HG02763 (cell line): ENCODE measurements around the gene CRACDL.

ENCODE experiments used
- ATAC-seq: cut with Tn5 transposase; IDR thresholded peaks from one replicate; pipeline ENCODE4 v1.9.1; 2021; ENCODE audit warnings: mild to moderate bottlenecking, moderate library complexity; ENCODE audit not compliant: unreplicated experiment

CRACDL gene

DNA sequence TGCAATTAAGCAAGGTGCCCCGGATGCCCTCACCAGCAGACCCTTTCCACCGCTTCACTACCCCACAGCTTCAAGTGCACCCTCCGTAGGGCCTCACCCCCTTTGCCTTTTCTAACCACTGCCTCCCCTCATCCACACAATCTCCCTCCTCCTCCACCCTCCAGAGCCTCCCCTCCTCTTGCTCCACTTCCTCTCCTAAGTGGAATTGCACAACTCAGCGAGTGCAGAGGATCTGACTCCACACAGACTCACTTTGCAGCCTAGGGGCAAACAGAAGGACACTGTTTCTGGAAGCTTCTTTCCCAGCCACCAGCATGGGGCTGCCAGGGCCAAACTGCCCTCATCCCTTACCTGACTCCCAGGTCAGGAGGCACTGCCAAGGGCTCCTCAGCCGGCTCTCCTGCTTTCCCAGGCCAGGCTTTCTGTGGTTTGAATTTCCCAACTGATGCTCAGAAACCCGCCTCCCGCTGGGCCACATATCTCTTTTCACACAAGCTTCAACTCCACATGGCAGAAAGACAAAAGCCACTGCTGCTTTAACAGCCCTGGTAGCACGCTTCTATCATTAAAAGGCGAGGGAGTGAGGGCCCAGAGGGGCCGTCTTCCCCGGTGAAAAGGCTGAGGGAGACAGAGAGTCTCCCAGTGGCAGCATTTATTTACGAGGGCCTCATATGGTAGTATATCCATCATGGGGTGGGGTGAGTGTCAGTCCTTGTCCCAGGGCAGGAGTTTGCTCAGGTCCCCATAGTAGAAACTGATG is 130.4 kb downstream of the CRACDL start:
- no peak for ATAC-seq

DNA sequence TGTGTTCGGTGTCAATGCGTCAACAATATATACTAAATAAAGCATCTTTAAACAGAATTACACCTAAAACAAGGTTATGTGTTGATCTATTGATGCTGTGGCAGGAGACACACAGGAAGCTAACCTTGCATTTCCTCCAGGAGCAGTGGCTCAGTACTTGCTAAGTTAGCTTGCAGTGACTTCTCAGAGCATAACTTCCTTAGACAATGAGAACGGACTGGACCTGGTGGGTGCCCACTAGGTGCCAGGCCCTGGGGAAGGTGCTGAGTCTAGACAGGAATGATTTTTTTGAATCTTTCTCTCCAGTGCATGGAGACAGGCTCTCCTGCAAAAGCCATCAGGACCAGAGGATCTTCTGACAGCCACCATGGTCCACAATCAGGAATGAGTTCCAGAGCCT is 131.3 kb downstream of the CRACDL start:
- no peak for ATAC-seq

DNA sequence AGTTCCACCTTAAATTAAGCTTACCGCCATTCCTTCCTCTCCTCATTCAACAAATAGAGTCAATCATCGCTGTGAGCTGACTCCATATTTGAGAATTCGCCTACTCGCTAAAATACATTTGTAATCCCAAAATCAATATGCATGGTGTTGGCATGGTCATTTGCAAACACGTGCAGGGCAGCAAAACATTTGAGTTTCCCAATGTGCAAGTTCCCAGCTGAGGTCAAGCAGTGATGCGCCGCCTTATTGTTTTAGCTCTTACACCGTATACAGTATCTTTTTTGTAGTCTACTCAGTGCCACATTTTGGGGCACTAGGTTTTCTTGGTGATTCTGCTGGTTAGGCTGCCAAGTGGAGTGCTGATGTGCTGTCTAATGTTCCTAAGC is 131.8 kb downstream of the CRACDL start:
- no peak for ATAC-seq

DNA sequence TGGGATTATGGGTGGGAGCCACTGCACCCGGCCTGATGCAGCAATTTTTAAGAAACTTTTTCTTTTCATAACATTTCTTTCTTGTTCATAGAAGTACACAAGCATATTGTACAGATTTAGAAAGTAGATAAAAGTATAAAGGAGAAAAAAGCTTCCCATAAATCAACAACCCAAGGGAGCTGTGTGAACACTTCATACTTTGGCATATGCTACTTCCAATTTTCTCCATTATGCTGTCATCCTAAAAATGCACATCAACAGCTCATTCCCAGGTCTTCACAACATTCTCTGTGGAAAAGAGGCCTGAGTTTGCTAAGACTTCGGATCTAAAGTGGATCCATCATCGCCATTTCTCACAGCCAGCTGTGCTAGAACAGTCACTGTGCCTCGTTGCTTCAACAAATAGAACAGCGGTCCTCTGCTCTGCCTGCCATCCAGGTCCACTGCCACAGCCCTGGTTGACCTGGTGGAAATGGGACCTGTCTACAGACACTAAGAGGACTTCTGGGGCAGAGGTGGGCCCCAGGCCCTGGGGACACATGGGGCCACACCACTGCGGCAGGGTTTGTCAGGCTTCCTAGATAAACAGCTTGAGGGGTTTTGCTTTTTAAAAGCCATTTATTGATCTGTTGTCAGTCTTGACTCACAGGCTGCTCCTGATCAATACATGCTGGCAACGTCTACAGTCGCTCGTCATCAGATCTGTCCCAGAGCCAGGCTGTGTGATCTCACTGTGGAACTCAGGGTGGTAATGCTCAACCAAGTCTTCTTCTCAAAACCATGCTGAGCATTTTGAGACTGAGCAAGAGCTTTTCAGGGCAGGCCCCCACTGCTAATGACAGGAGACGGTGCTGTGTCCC is 132.4 kb downstream of the CRACDL start:
- no peak for ATAC-seq

DNA sequence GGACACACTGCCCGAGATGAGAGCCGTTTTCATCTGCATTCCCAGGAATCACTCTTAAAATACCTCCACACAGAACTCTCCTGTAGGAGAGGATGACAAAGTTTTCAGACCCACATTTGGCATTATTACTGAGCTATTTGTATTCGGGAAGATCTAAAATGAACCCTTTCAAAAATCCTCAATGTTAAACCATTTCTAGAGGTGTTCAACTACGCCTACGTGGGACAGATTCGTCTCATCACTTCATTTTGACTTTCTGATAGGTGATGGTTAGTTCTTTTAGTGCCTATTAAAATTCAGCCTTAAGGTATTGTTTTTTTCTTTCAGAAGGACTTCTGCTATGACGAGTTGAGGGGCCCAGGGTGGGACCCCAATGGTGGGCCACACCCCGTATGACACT is 133.7 kb downstream of the CRACDL start:
- no peak for ATAC-seq

DNA sequence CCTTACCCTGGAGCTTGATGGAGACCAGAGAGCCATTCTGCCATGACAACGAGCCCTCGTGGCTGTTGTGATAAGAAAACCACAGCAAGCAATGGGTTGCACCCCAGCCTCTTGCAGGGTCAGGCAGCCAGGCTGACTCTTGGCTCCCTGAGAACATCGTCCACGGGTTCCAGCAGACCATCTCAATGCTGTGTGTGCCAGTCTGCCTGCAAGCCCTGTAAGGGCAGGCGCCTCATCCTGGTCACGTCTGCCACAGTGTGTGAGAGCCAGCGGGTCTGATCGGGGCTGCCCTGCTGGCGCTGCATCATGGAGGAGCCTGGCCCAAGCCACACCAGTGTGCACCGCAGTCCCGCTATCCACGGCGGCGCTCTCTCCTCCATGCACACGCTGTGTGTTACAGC is 134.1 kb downstream of the CRACDL start:
- ATAC-seq, result no peak

DNA sequence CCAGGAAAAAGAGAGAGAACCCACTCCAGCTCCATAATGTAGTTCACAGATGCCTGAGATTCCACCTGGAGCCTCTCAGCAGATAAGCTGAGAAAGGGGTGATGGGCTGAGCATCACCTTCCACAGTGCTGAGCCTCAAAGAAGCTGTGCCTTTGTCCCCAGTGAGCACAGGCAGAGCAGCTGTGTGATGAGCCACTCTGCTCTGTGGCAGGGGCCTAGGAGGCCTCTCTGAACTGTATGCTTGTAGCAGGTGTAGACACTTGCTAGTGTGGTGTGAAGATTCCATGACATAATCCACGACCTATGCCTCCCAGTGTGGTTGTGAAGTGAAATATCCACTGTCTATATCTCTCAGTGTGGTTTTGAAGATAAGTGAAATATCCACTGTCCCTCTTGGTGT is 134.7 kb downstream of the CRACDL start:
- ATAC-seq, result no peak

DNA sequence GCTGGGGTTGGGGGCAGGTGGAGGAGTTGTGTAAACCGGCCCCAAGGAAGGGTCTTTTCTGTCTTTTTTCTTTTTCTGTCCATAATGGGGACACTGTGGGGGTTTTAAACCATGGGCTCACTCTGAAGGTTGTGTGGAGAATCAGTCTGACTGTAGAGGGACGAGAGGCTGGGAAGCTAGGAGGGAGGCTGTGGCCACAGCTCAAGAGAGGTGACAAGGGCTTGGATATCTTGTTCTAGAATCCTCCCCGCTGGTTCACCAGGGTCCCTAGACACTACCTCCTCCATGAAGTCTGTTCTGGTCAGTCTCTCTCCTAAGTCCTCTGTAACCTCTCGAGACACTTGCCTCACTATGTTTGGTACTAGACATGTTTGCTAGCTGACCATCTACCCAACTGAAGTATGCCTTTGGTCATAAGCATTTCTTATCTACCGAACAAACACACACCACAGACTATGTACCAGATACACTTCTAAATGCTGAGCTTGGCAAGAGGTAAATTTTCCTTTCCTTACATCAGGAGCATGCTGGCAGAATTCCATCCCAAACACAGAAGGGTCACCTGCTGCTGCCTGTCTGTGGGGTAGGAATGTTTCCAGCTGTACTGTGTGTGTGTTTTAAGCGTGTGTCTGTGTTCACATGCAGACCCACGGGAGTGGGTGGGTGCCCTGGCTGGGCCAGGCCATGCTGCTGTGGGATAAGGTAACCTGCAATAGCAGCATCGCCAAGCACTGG is 135.5 kb downstream of the CRACDL start:
- no peak for ATAC-seq

DNA sequence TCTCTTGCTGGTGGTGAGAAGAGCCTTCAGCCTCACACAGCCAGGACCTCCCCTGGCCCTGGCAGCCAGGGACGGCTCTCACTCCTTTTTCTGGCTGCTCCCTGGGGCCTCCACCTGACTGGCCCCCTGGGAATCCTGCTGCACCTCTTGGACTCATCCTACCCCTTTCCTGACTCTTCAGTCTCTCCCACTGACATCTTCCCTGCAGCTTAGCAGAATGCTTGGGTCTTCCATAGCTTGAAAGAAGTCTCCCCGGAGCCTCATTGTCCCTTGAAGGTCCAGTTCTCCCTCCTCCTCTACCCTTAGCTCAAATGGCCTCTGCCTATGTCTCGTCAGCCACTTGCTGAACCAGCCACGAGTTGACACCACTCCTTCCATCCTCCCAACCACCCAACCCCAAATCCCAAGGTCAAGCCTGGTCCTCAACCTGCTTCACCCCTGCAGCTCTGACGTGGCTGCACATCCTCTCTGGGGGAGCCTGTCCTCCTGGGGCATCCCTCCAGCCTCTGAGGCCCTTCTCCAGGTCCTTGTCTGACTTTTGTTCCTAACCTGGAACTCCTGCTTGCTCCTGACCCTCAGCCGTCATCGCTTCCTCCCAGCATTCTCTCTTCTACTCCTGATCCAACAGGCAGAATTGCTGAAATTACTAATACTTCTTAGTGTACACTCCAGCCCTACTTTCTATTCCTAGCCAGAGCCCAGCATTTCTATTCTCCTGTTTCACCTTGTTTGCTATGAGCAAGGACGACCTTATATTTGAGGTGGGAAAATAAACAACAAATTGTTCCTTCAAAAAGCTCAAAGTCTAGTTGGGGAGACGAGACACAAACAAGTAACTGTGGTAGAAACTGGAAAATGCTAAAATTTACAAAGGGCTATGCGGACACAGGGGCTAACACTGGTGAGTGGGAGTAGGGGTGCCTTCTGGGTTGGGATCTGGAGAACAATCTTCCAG is 136.4 kb downstream of the CRACDL start:
- no peak for ATAC-seq

DNA sequence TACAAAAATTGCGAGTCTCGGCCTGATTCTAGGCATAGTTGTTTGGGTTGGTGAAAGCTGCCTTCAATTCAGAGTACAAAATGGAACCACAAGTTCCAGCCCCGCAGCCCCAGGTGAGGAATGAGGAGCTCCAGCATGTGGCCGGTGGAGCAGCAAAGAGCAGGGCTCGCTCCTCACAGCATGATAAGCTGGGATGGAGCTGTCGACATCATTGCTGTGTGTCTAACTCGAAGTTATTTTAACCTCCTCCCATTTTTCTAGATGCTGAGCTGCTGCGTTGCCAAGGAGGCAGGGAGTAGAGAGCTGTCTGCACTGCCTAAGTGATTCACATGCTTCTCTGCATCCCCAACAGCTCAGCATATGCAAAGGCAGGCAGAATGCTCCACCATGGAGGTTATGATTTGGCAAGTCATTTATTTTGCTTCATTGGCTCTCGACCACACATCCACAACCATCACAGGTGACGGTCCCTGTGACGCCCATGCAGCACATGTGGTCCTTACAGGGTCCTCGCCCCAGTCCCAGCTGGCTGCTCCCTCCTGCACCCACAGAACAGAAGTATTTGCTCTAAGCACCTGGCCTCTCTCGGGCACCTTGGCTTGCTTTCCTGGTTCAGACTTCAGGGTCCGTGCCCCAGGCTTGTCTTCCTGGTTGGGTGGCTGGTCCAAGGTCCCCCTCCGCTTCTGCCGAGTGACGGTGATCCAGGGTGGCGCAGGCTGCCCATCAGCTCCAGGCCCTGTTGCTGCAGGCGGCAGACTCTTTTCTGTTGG is 139.1 kb downstream of the CRACDL start:
- ATAC-seq, result no peak

DNA sequence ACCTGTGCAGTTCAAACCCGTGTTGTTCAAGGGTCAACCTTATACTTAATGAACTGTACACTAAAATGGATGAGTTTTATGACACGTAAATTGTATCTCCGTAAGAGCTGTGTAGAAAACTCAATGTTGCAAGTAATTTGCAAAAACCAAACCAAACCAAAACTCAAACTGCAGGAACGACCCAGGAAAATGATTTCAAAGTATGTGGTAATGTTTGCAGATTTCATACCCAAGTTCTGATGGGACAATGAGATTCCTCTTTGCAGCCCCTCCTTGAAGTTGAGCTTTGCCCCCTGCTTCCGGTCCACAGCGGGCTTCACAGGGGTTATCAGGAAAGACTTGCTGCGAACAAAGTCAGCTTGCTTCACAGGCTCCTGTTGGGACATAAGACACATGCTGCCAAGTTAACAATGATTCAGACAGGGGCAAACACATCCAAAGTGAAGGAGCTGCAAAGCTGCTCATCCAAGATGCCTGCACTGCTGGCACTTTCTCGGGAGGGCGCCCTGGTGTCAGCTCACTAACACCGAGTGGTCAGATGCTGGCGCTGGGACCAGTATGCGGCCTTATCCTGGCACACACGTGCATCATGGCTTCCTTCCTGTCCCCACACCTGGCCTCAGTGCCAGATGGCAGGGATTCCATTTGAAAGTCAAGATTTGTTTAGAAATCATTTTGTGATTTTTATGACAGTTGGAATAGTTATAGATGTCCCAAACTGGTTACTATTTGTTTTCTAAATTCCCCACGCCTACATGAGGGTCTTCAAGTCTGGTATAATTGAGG is 139.9 kb downstream of the CRACDL start:
- ATAC-seq, result no peak

DNA sequence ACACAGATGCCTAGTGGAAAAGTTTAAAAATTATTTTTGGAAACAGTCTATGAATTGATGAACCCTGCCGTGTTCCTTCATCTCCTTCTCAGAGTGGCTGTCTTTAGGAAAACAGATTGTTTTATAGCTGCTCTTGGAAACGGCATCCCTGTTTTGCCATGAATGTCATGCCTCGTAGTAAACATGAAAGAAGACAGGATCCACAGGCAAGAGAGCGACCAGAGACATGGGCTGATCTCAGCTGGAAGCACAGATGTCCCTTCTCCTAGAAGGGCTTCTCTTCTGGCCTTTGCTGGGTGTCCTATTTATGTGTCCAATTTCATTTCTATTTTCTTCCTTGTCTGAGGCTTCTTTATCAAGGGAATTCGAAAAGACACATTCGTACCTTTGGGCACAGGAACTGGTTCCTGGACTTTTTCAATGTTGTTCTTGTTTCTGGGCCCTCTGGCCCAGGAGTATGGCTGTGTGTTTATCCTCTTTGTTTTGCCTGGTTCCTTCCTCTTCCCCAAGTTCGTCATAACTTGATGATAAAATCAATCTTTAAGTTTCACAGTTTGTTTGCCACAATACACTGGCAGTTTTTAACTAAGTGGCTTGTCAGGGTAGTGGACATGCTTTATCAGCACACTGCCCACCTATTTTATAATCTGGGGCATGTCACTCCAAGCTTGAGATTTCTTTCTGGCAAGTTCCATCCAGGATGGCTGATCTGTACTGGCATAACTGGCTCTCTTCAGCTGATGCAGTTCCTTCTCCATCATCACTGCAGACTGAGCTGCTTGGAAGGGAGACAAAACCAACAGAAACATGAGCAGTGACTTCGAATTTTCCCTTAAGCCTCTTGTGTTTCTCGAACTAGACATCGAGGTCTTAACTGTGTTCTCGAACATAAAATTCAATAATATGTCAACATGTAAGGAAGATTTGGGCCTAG is 141.9 kb downstream of the CRACDL start:
- ATAC-seq, result no peak

DNA sequence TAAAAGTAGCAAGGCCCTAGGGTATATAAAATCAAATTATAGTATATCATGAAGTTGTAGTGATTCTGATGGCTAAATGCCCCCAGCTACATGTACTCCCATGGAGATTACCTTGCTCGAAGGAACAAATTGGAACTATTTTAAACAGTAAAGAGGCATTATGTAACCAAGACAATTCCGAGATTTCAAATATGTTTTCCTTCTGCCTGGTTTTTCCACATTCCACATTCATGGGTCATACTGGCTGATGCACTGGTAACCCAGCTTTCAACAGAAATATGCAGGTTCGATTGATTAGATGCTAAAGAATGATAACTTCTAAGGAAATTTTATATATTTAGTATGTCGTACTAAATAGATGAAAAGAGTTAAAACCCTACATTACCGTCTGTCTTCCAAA is 142.8 kb downstream of the CRACDL start:
- no peak for ATAC-seq

DNA sequence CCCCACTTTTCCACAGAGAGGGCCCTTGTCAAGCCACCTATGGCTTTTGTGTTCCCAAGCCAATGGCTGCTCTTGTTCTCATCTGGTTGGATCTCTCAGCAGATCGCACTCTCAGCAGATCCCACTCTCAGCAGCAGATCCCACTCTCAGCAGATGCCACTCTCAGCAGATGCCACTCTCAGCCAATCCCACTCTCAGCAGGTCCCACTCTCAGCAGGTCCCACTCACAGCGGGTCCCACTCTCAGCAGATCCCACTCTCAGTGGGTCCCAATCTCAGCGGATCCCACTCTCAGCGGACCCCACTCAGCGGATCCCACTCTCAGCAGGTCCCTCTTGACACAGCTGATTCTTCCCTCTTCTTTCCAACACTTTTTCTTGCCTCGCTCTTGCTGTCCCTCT is 145.8 kb downstream of the CRACDL start:
- ATAC-seq, result no peak

DNA sequence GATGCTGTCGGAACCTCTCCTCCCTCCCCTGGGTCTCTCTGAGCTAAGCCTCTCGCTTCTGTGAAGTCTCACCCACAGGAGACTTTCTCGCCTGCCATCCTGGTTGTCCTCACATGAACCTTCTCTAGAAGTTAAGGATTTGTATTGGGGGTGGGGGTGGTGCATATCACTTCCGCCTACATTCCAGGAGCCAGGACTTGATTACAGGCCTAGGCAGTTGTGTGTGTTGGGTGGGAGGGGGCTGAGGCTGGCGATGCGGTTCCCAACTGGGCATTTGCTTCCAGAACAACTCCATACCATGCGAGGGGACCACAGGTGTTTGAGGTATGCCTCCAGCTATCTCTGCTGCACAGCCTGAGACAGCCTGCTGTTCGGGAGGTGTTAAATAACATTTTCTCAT is 148.3 kb downstream of the CRACDL start:
- ATAC-seq, result no peak

DNA sequence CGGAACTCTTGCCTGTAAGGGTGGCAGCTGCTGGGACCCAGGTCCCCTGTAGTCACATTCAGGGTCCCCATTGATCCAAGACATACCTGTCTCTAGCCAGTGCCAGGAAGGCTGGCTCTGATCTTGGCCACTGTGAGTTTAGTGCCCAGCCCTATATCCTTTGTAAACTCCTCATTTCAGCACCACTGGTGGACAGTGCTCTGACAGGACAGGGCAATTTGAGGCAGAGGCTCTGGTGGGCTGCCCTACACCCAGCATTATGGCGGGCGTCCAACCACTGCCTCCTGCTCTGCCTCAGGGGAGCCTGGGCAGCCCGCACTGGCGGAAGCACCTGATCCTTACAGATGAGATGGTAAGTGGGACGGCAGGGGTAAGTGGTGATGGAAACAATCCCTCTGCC is 149.8 kb downstream of the CRACDL start:
- no peak for ATAC-seq

DNA sequence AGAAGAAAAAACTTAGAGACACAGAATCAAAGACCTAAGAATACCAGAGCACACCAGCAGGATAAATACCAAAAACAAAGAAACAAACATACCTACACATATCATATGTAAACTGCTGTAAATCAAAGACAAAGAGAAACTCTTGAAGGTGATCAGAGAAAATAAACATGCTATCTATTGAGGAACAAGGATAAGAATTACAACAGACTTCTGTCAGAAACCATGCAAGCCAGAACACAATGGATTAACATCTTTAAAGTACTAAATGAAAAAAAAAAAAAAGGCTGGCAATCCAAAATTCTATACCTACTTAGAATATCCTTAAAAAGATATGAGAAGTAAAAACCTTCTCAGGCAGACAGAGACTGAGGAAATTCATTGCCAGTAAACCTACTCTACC is 153.5 kb downstream of the CRACDL start:
- ATAC-seq, result no peak

DNA sequence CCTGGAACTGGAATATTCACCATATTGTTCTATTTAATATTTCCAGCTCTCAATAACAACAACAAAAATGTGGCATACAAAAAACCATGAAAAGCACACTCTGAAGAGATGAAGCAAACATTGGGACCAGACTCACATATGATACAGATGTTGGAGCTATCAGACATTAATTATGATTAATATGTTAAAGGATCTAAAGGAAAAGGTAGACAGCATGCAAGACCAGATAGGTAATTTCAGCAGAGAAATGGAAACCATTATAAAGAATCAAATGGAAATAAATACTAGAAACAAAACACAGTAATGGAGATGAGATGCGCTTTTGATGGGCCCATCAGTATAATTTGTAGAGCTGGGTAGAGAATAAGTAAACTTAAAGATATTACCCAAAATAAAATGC is 154.2 kb downstream of the CRACDL start:
- ATAC-seq, result no peak
